Thoracic aorta (tissue), 2 donors: ENCODE results near the gene CPNE2. TPM values are rescaled to one million over a fixed set of nuclear protein-coding genes. Genes with fewer than 3 reads are reported as not detected.

Source experiments
- ATAC-seq: fragments of 150-250 bp; one replicate; pipeline ENCODE4 v1.8.0; 2017; ENCODE audit warnings: low read depth; ENCODE audit not compliant: insufficient number of reproducible peaks, low FRiP score
- DNase-seq: peaks from one replicate; pipeline ENCODE4 v3.0.0-alpha.2; 2020; ENCODE audit warnings: low spot score
- H3K27ac ChIP-seq, 2 donors: fragments of 200-600 bp; sonication (generic); 1 replicate in 1 of 2; 2 replicates in 1 of 2; pipeline ENCODE4 v1.5.1; 2016; ENCODE audit warnings: mild to moderate bottlenecking in 2 of 2, moderate library complexity in 2 of 2
- H3K27me3 ChIP-seq: fragments of 200-600 bp; sonication (generic); replicated peaks from 2 replicates; pipeline ENCODE4 v1.6.0; 2016; ENCODE audit warnings: mild to moderate bottlenecking; ENCODE audit not compliant: insufficient read depth
- H3K36me3 ChIP-seq: fragments of 200-600 bp; sonication (generic); one replicate; pipeline ENCODE4 v1.5.1; 2016
- H3K4me1 ChIP-seq, 2 donors: fragments of 200-600 bp; sonication (generic); 1 replicate in 1 of 2; 2 replicates in 1 of 2; pipeline versions ENCODE4 v1.5.1 to v1.6.0; 2016; ENCODE audit warnings: low read depth in 2 of 2, mild to moderate bottlenecking in 1 of 2; ENCODE audit not compliant: control insufficient read depth in 1 of 2
- H3K4me3 ChIP-seq: fragments of 200-600 bp; sonication (generic); 2 replicates; pipeline ENCODE4 v1.5.1; 2016; ENCODE audit warnings: mild to moderate bottlenecking
- H3K9me3 ChIP-seq: fragments of 200-600 bp; sonication (generic); 2 replicates; pipeline ENCODE4 v1.5.1; 2016
- total RNA-seq, 2 donors: library from RNA; depleted of rRNA; stranded (reverse); fragments of >200 nt; gene quantifications; one replicate each; pipeline versions ENCODE4 v1.1.0 to v1.2.3, GENCODE V29; 2016
- TF ChIP-seq, protein P1 (sequence below): fragments of 200-600 bp; sonication (generic); IDR thresholded peaks from one replicate; pipeline ENCODE4 v1.5.1; 2019; ENCODE audit warnings: antibody characterized with exemption

The CPNE2 gene
- total RNA-seq, 2 donors from 2014 or later, result 28.3 to 47.4 TPM

DNA sequence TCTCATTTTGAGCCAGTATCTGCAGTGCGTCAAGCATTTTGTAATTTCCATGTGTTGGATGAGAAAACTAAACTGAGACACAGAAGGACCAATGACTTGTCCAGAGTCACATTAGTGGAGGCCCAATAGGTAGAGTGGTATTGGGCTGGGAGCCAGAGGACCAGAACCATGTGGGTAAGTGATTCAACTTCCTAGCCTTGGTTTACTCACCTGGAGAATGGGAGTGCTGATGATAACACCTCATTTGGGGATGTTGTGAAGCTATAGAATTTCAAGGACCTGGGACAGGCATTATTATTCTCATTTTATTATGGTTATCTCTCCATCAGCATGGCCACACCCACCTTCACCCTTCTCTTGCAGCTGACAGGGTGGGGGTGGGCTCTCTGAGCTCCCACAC is 8.1 kb downstream of the CPNE2 start:
- DNase-seq, result no peak
- H3K27ac ChIP-seq, result no peak overlapping the region
- no peaks in the 10 kb centered on the region for H3K9me3 ChIP-seq
- ATAC-seq, result no peak
- TF ChIP-seq, protein P1, sequence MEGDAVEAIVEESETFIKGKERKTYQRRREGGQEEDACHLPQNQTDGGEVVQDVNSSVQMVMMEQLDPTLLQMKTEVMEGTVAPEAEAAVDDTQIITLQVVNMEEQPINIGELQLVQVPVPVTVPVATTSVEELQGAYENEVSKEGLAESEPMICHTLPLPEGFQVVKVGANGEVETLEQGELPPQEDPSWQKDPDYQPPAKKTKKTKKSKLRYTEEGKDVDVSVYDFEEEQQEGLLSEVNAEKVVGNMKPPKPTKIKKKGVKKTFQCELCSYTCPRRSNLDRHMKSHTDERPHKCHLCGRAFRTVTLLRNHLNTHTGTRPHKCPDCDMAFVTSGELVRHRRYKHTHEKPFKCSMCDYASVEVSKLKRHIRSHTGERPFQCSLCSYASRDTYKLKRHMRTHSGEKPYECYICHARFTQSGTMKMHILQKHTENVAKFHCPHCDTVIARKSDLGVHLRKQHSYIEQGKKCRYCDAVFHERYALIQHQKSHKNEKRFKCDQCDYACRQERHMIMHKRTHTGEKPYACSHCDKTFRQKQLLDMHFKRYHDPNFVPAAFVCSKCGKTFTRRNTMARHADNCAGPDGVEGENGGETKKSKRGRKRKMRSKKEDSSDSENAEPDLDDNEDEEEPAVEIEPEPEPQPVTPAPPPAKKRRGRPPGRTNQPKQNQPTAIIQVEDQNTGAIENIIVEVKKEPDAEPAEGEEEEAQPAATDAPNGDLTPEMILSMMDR, result no peak
- no peaks in the 10 kb centered on the region for H3K36me3 ChIP-seq
- H3K27me3 ChIP-seq, result no peaks in the 10 kb centered on the region
- no peaks in the 10 kb centered on the region for H3K4me1 ChIP-seq
- no peak overlapping the region for H3K4me3 ChIP-seq

DNA sequence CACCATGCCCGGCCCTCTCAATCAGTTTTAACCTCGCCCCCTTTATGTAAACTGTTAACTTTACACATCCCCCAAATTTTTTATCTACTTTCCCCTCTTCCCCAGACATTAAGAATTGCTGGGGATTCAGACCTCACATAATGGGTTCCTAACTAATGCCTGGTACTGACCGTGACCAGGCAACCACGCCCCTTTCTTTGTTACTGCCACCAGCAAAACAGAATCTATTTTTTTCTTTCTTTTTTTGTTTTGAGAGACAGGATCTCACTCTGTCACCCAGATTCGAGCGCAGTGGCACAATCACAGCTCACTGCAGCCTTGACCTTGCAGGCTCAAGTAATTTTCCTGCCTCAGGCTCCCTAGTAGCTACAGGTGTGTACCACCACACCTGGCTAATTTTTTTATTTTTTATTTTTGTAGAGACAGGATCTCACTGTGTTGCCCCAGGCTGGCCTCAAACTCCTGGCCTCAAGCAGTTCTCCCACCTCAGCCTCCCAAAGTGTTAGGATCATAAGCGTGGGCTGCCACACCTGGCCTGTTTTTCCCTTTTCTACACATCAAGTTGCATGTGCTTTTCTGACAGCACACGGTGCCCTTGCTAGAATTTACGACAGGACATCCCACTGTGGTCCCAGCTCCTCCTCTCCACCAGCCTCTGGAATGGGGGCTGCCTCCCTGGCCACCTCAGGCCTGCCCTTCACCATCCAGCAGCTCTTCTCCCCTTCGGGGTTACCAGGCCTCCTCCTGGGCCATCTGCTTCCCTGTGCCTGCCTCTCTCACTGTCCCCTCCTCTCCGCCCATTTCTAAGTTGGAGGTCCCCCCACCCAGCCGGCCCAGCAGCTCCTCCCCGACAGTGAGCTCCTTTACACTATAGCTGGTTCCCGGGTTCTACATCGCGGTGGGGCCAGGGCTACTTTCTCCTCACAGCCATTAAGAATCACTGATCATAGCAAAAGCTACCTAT is 10.8 kb downstream of the CPNE2 start:
- Histone ChIP-seq H3K9me3 (no peaks in the 10 kb centered on the region), H3K4me1 (no peaks in the 10 kb centered on the region), H3K36me3 (no peaks in the 10 kb centered on the region), H3K27me3 (no peaks in the 10 kb centered on the region), H3K27ac (no peak overlapping the region), H3K4me3 (no peak overlapping the region)
- no peak for DNase-seq
- TF ChIP-seq, protein P1, result no peak
- no peak for ATAC-seq

- Histone ChIP-seq H3K36me3 (no peaks in the 10 kb centered on the region), H3K9me3 (no peaks in the 10 kb centered on the region), H3K4me1 (no peaks in the 10 kb centered on the region), H3K4me3 (no peak overlapping the region), H3K27ac (no peak overlapping the region), H3K27me3 (no peaks in the 10 kb centered on the region)
- TF ChIP-seq, protein P1, result no peak
- ATAC-seq (no peak), DNase-seq (no peak)
These were observed 12.3 kb downstream of the CPNE2 start for GRCh38 chr16:57104706-57105105.

DNA sequence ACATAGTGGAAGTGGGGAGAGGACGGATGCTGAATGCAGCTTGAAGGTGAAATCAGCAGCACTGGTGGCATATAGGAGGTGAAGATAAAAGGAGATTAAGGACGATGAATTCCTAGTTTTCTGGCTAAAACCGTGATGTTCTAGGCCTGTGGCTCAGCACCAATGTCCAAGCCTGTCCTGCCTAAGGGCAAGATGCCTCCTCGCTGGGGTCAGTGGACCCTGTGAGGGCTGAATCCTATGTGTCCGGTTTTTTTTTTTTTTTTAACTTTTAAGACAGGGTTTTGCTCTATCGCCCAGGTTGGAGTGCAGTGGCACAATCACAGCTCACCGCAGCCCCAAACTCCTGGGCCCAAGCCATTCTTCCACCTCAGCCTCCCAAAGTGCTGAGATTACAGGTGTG is 12.8 kb downstream of the CPNE2 start:
- Histone ChIP-seq H3K4me3 (no peak overlapping the region), H3K9me3 (no peaks in the 10 kb centered on the region), H3K27ac (no peak overlapping the region), H3K4me1 (no peaks in the 10 kb centered on the region), H3K36me3 (no peaks in the 10 kb centered on the region), H3K27me3 (no peaks in the 10 kb centered on the region)
- TF ChIP-seq, protein P1, result no peak
- ATAC-seq (no peak), DNase-seq (no peak)

DNA sequence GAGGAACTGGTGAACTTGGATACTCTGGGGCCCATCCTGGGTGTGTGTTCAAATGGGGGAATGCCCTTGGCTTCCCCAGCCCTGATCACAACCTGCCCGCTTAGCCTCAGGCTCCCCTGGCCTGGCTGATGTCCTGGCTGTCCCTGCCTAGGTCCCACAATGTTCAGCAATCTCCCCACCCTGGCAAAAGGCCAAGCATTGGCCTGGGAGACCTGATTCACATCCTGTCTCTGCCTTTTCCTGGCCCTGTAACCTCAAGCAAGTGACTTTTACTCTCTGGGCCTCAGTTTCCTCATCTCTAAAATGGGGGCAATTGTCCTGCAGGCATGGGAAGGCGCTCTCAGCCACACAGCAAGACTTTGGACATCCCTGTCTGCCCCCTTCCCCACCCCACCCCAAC is 14.4 kb downstream of the CPNE2 start:
- Histone ChIP-seq H3K27me3 (no peaks in the 10 kb centered on the region), H3K36me3 (no peaks in the 10 kb centered on the region), H3K4me1 (peaks cover 0 to under 1% of the 10 kb centered on the region in 2 donors), H3K27ac (no peak overlapping the region), H3K4me3 (no peak overlapping the region), H3K9me3 (no peaks in the 10 kb centered on the region)
- DNase-seq (no peak), ATAC-seq (no peak)
- TF ChIP-seq, protein P1, result no peak
